Neuronal stem cell (in vitro differentiated cells): ENCODE data around the gene C2CD4A. TPM values are rescaled to one million over a fixed set of nuclear protein-coding genes. Genes with fewer than 3 reads are reported as not detected.

ENCODE experiments used
- DNase-seq: peaks from one replicate; pipeline ENCODE4 v3.0.0-alpha.2; 2013; ENCODE audit warnings: low spot score
- H2AFZ ChIP-seq: one replicate; pipeline ENCODE4 v1.6.1; 2013; ENCODE audit warnings: mild to moderate bottlenecking, low read length, inconsistent platforms
- H2AK5ac ChIP-seq: 2 replicates; pipeline ENCODE4 v1.6.1; 2013; ENCODE audit warnings: low read depth, mild to moderate bottlenecking, inconsistent platforms, low read length, moderate library complexity, mixed read lengths
- H2BK120ac ChIP-seq: 2 replicates; pipeline ENCODE4 v1.6.1; 2013; ENCODE audit warnings: low read depth, mild to moderate bottlenecking, inconsistent platforms, low read length, moderate library complexity, mixed read lengths
- H2BK12ac ChIP-seq: one replicate; pipeline ENCODE4 v1.6.1; 2013; ENCODE audit warnings: low read length, inconsistent platforms
- H2BK15ac ChIP-seq: 2 replicates; pipeline ENCODE4 v1.6.1; 2013; ENCODE audit warnings: mild to moderate bottlenecking, low read length, inconsistent platforms, mixed read lengths
- H2BK5ac ChIP-seq: one replicate; pipeline ENCODE4 v1.6.1; 2013; ENCODE audit warnings: inconsistent platforms, mild to moderate bottlenecking, low read length, moderate library complexity
- H3K14ac ChIP-seq: one replicate; pipeline ENCODE4 v1.6.1; 2013; ENCODE audit warnings: low read length, inconsistent platforms
- H3K18ac ChIP-seq: 2 replicates; pipeline ENCODE4 v1.6.1; 2013; ENCODE audit warnings: low read length, inconsistent platforms
- H3K23ac ChIP-seq: 2 replicates; pipeline ENCODE4 v1.6.1; 2013; ENCODE audit warnings: low read depth, mild to moderate bottlenecking, mixed read lengths, low read length, inconsistent platforms; ENCODE audit not compliant: poor library complexity
- H3K27ac ChIP-seq: replicated peaks from 3 replicates; pipeline ENCODE4 v1.5.1; 2013; ENCODE audit warnings: low read length, inconsistent platforms
- H3K27me3 ChIP-seq, 3 experiments: 2 replicates each; pipeline ENCODE4 v1.6.1; 2013; ENCODE audit warnings: low read length in 3 of 3, mild to moderate bottlenecking in 2 of 3, inconsistent platforms in 1 of 3, low read depth in 1 of 3, mixed read lengths in 1 of 3, moderate library complexity in 1 of 3; ENCODE audit not compliant: control insufficient read depth in 3 of 3, insufficient read depth in 3 of 3
- H3K36me3 ChIP-seq, 2 donors: replicated peaks in 1 of 2; 2 replicates each; pipeline ENCODE4 v1.6.1; 2013; ENCODE audit warnings: low read length in 2 of 2; ENCODE audit not compliant: control insufficient read depth in 2 of 2, insufficient read depth in 2 of 2
- H3K4ac ChIP-seq: 2 replicates; pipeline ENCODE4 v1.6.1; 2013; ENCODE audit warnings: inconsistent platforms, mild to moderate bottlenecking, low read length, moderate library complexity
- H3K4me1 ChIP-seq, 2 donors: 1 replicate in 1 of 2; 2 replicates in 1 of 2; pipeline ENCODE4 v1.6.1; 2013; ENCODE audit warnings: low read length in 2 of 2, low read depth in 1 of 2; ENCODE audit not compliant: control insufficient read depth in 2 of 2, insufficient read depth in 1 of 2
- H3K4me2 ChIP-seq: one replicate; pipeline ENCODE4 v1.6.1; 2013; ENCODE audit warnings: mild to moderate bottlenecking, low read length, inconsistent platforms; ENCODE audit not compliant: insufficient read depth, poor library complexity, severe bottlenecking
- H3K4me3 ChIP-seq, 2 donors: 2 replicates each; pipeline ENCODE4 v1.5.1; 2013; ENCODE audit warnings: low read length in 2 of 2, mild to moderate bottlenecking in 2 of 2, inconsistent platforms in 1 of 2, moderate library complexity in 1 of 2
- H3K79me1 ChIP-seq: one replicate; pipeline ENCODE4 v1.6.1; 2013; ENCODE audit warnings: low read depth, mild to moderate bottlenecking, inconsistent platforms, low read length, moderate library complexity
- H3K9ac ChIP-seq: one replicate; pipeline ENCODE4 v1.6.1; 2013; ENCODE audit warnings: mild to moderate bottlenecking, low read depth, low read length, inconsistent platforms; ENCODE audit not compliant: poor library complexity
- H3K9me3 ChIP-seq, 2 donors: replicated peaks in 1 of 2; 2 replicates each; pipeline versions ENCODE3 to v1.6.1; 2013; ENCODE audit warnings: low read length in 2 of 2, mild to moderate bottlenecking in 2 of 2, inconsistent platforms in 1 of 2, low read depth in 1 of 2, mixed read lengths in 1 of 2, moderate library complexity in 1 of 2; ENCODE audit not compliant: control insufficient read depth in 2 of 2, insufficient read depth in 1 of 2
- H4K8ac ChIP-seq: one replicate; pipeline ENCODE4 v1.6.1; 2013; ENCODE audit warnings: low read depth, mild to moderate bottlenecking, inconsistent platforms, low read length, moderate library complexity
- H4K91ac ChIP-seq: one replicate; pipeline ENCODE4 v1.6.1; 2013; ENCODE audit warnings: low read length, low read depth, mild to moderate bottlenecking, inconsistent platforms; ENCODE audit not compliant: poor library complexity
- WGBS, 2 donors: extraction: QIAGEN DNeasy Blood & Tissue Kit; methylation state at CpG; one replicate each; pipeline ENCODE4 v1.1.7; 2013; ENCODE audit warnings: missing lambda C conversion rate in 2 of 2, mixed read lengths in 1 of 2; ENCODE audit not compliant: insufficient read length in 2 of 2, insufficient replicate concordance in 1 of 2; ENCODE audit errors: extremely low coverage in 2 of 2; 5-methylcytosine and 5-hydroxymethylcytosine counted together
- polyA plus RNA-seq, 2 experiments: library from polyadenylated mRNA; stranded (reverse); fragments of 200-250 nt; gene quantifications; one replicate each; pipeline ENCODE4 v1.2.3, GENCODE V29; 2013

Gene C2CD4A, protein sequence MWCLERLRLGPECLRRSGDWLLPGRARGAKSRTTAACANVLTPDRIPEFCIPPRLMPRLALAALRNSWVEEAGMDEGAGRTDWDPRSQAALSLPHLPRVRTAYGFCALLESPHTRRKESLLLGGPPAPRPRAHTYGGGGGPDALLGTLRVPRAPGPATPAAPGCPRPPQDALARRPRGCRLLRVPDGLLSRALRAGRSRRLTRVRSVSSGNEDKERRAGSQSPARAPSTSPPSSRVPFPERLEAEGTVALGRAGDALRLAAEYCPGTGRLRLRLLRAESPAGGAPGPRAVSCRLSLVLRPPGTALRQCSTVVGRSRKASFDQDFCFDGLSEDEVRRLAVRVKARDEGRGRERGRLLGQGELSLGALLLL
- polyA plus RNA-seq (2013, experiment 1 of 2), result not detected
- polyA plus RNA-seq (2013, experiment 2 of 2), result not detected

DNA sequence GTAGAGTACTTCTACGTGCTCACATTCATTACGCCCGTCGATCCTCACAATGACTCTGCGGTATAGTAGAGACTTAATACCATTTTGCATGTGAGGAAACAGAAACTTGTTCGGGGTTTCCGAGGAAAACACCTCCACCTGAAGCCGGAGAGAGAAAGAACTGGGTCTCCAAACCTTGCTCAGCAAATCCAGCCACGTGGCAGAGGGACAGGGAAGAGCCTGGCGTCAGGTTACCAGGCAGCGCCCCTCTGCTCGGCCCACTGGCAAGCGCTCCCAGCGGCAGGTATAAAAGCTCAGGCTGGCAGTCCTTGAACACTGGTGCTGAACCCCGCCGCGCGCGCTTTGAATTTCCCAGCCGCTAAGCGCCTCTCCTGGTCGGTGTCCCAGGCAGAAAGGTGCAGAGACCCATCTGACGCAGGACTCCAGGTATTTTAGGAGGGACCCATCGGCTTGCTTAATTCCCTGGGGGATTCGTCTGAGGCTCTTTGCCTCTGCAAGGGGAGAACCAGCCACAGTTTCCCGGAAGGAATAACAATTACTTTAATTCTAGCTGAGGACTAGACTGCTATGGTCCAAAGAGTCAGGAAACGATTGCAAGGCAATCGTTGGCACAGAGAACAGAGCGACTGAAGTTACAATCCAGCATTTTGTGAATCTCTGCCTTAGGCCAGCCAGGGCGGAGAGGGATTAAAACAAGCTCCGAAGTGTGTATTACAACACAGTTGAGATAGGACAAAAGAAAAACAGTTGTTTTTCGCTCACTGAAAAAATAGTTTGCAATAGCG, at the start of gene C2CD4A:
C2CD4A (plus strand) TSS at position 315 of the 785 bp plus-strand sequence. CDS start 637 bp downstream, outside the sequence.
- no peak within 1 kb of the TSS for H2BK15ac ChIP-seq
- peak within 1 kb of the TSS; percentile 24 to 73 for H3K4me3 ChIP-seq
- peak within 1 kb of the TSS; percentile 65 for H3K4me2 ChIP-seq
- H2BK12ac ChIP-seq, result no peak within 1 kb of the TSS
- peak within 1 kb of the TSS; percentile 87 for H2AFZ ChIP-seq
- no peak within 1 kb of the TSS for H2BK120ac ChIP-seq
- H3K9me3 ChIP-seq, result no peaks in the 10 kb centered on the region
- no peak within 1 kb of the TSS for H3K4ac ChIP-seq
- H4K91ac ChIP-seq, result no peak within 1 kb of the TSS
- peaks cover 10 to 84% (median 40%) of the 10 kb centered on the region in 3 experiments for H3K27me3 ChIP-seq
- H3K36me3 ChIP-seq, result no peaks in the 10 kb centered on the region
- no peak within 1 kb of the TSS for H2AK5ac ChIP-seq
- H3K23ac ChIP-seq, result peak within 1 kb of the TSS; percentile 87
- H2BK5ac ChIP-seq, result no peak within 1 kb of the TSS
- peak; percentile 49 for DNase-seq
- no peak within 1 kb of the TSS for H3K14ac ChIP-seq
- H3K4me1 ChIP-seq, result peaks cover 2 to 3% of the 10 kb centered on the region in 2 donors
- no peak within 1 kb of the TSS for H3K9ac ChIP-seq
- H3K18ac ChIP-seq, result peak within 1 kb of the TSS; percentile 67
- WGBS, 2 donors, result no CpG with 5 or more reads among the region's 33 CpGs
- no peak within 1 kb of the TSS for H3K27ac ChIP-seq
- H3K79me1 ChIP-seq, result no peaks in the 10 kb centered on the region
- H4K8ac ChIP-seq, result no peak within 1 kb of the TSS

DNA sequence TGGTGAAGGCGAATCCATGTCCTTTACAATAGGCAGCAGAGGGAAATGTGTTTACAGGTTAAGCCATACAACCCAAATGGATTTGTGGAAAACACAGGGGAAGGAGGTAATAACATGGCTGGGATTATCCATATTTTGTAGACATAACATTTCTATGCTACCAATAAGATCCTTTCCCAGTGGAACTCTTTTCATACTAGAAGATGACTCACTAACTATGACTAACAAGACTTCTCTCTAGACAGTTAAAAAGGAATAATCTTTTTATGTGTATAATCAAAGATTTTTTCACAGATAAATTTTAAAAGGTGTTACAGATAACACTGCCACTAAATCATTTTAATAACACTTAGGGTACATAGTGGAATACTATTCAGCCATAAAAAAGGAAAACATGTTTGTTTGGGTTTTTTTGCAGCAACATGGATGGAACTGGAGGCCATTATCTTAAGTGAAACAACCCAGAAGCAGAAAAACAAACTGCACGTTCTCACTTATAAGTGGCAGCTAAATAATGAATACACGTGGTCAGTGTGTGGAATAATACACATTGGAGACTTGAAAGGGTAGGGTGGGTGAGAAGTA, 46.1 kb upstream of the C2CD4A start:
- H3K4ac ChIP-seq, result no peak overlapping the region
- H3K27ac ChIP-seq, result no peak overlapping the region
- H4K91ac ChIP-seq, result no peak overlapping the region
- H4K8ac ChIP-seq, result no peak overlapping the region
- H2BK120ac ChIP-seq, result no peak overlapping the region
- H3K18ac ChIP-seq, result no peak overlapping the region
- H3K36me3 ChIP-seq, result peaks cover 2 to 35% of the 10 kb centered on the region in 2 donors
- no peak overlapping the region for H3K4me3 ChIP-seq
- H3K4me1 ChIP-seq, result no peaks in the 10 kb centered on the region
- no peak overlapping the region for H2AFZ ChIP-seq
- no peak overlapping the region for H3K23ac ChIP-seq
- H2BK15ac ChIP-seq, result no peak overlapping the region
- peaks cover 0 to 5% of the 10 kb centered on the region in 2 donors for H3K9me3 ChIP-seq
- H3K14ac ChIP-seq, result no peak overlapping the region
- H2AK5ac ChIP-seq, result no peak overlapping the region
- H2BK5ac ChIP-seq, result no peak overlapping the region
- no peak overlapping the region for H3K9ac ChIP-seq
- H3K79me1 ChIP-seq, result no peaks in the 10 kb centered on the region
- no peak for DNase-seq
- H2BK12ac ChIP-seq, result no peak overlapping the region
- H3K27me3 ChIP-seq, result no peaks in the 10 kb centered on the region
- H3K4me2 ChIP-seq, result no peak overlapping the region
- WGBS, 2 donors, result no CpG with 5 or more reads among the region's 3 CpGs

DNA sequence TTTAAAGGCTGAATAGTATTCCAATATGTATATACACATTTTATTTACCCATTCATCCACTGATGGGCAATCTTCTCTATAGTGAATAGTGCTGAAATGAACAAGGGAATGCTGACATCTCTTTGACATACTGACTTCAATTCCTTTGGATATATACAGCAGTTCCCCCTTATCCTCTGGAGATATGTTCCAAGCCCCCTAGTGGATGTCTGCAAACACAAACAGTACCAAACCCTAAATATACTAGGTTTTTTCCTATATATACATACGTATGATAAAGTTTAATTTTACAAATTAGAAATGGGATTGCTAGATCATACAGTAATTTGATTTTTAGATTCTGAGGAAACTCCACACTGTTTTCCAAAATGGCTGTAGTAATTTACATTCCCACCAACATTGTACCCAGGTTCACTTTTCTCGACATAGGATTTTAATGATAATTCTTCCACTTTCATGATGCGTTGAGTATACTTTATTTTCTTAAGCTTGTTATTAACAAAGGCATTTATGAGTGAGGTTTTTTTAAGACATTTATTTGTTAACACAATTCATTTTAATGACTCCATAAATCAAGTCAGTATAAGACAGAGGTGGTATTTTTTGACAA, 44.7 kb upstream of the C2CD4A start:
- H3K4ac ChIP-seq, result no peak overlapping the region
- no CpG with 5 or more reads among the region's 3 CpGs for WGBS, 2 donors

More for the DNA sequence above, 44.7 kb upstream of the C2CD4A start:
- H2BK15ac ChIP-seq, result no peak overlapping the region
- H3K27me3 ChIP-seq, result no peaks in the 10 kb centered on the region
- H2AK5ac ChIP-seq, result no peak overlapping the region
- no peak overlapping the region for H3K14ac ChIP-seq
- DNase-seq, result no peak
- no peak overlapping the region for H4K91ac ChIP-seq
- H3K4me1 ChIP-seq, result no peaks in the 10 kb centered on the region
- H3K23ac ChIP-seq, result no peak overlapping the region
- H3K27ac ChIP-seq, result no peak overlapping the region
- H2BK120ac ChIP-seq, result no peak overlapping the region
- no peak overlapping the region for H3K18ac ChIP-seq
- no peak overlapping the region for H2BK12ac ChIP-seq
- peaks cover 2 to 33% of the 10 kb centered on the region in 2 donors for H3K36me3 ChIP-seq
- H2BK5ac ChIP-seq, result no peak overlapping the region
- H3K4me2 ChIP-seq, result no peak overlapping the region
- H3K9me3 ChIP-seq, result peaks cover 0 to 5% of the 10 kb centered on the region in 2 donors
- H4K8ac ChIP-seq, result no peak overlapping the region
- no peaks in the 10 kb centered on the region for H3K79me1 ChIP-seq
- H2AFZ ChIP-seq, result no peak overlapping the region
- no peak overlapping the region for H3K4me3 ChIP-seq
- no peak overlapping the region for H3K9ac ChIP-seq
